Measurements from ENCODE around the gene EBI3.

Gene EBI3

DNA sequence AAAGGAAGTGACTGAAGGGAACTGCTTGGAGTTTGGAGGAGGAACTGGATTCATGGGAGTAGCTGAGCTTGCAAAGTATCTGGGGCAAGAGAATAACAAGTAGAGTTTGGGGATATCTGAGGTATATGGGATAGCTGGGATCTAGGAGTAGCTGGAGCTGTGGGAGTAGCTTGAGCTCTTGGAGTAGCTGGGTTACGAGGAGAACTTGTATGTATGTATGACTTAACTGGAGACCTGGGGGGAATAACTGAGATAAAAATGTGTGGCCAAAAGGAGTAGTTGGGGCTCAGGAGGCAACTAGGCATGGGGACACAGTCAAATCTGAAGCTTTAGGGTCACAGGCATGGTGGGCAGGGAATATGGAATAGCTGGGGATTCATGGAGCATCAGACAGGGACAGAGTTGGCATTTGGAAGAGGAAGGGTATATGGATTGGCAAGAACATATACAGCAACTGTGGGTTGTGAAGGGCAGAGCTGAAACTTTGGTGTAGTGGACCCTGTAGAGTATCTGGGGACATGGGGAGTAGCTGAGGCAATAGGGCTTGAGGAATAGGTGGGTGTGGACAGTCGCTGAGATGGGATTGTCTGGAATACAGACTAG is 28.3 kb upstream of the EBI3 start:
- Histone ChIP-seq H3K4me3 (ENCODE audit: insufficient read depth, low read depth, low read length, poor library complexity, severe bottlenecking) (no peak overlapping the region), H3K4me1 (ENCODE audit: control insufficient read depth, insufficient read depth, low read length, poor library complexity, severe bottlenecking) (no peaks in the 10 kb centered on the region), H3K27ac (ENCODE audit: insufficient read depth, low read length, poor library complexity, severe bottlenecking) (no peak overlapping the region), H3K36me3 (ENCODE audit: control insufficient read depth, insufficient read depth, low read length) (no peaks in the 10 kb centered on the region), H3K9me3 (ENCODE audit: control insufficient read depth, low read length) (no peaks in the 10 kb centered on the region), H3K27me3 (replicated peaks; ENCODE audit: control insufficient read depth, insufficient read depth, low read length, poor library complexity, severe bottlenecking) (peaks cover 15% of the 10 kb centered on the region)
- no peak for DNase-seq

GRCh38 chr19:4201798-4202197 is 27.5 kb upstream of the EBI3 start:
- Histone ChIP-seq H3K4me3 (ENCODE audit: insufficient read depth, low read depth, low read length, poor library complexity, severe bottlenecking) (no peak overlapping the region), H3K4me1 (ENCODE audit: control insufficient read depth, insufficient read depth, low read length, poor library complexity, severe bottlenecking) (no peaks in the 10 kb centered on the region), H3K27ac (ENCODE audit: insufficient read depth, low read length, poor library complexity, severe bottlenecking) (no peak overlapping the region), H3K9me3 (ENCODE audit: control insufficient read depth, low read length) (no peaks in the 10 kb centered on the region), H3K36me3 (ENCODE audit: control insufficient read depth, insufficient read depth, low read length) (no peaks in the 10 kb centered on the region), H3K27me3 (replicated peaks; ENCODE audit: control insufficient read depth, insufficient read depth, low read length, poor library complexity, severe bottlenecking) (peaks cover 13% of the 10 kb centered on the region)
- no peak for DNase-seq

DNA sequence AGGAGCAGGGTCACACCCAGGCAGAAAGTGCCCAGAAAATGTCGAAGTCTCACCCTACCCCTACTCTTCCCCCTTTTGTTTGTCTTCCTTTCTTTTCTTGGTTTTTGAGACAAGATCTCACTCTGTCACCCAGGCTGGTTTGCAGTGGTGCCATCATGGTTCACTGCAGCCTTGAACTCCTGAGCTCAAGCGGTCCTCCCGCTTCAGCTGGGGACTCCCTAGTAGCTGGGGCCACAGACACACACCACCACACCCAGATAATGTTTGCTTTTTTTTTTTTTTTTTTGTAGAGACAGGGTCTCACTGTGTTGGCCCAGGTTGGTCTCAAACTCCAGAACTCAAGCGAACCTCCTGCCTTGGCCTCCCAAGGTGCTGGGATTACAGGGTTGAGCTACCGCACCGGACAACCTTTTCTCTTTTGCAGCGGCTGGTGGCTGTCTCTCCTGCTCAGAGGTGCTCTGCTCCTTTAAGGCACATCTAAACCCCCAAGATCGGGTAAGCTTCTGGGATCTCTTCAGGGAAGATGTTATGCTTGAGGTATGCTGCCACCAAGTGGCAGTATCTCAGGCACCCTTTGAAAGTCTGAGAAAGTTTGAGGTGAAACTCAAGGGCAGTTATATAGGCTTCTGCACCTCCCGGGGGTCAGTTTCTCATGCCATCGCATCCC is 22.4 kb upstream of the EBI3 start:
- Histone ChIP-seq H3K27ac (ENCODE audit: insufficient read depth, low read length, poor library complexity, severe bottlenecking) (no peak overlapping the region), H3K36me3 (ENCODE audit: control insufficient read depth, insufficient read depth, low read length) (no peaks in the 10 kb centered on the region), H3K27me3 (replicated peaks; ENCODE audit: control insufficient read depth, insufficient read depth, low read length, poor library complexity, severe bottlenecking) (no peaks in the 10 kb centered on the region), H3K4me1 (ENCODE audit: control insufficient read depth, insufficient read depth, low read length, poor library complexity, severe bottlenecking) (no peaks in the 10 kb centered on the region), H3K4me3 (ENCODE audit: insufficient read depth, low read depth, low read length, poor library complexity, severe bottlenecking) (no peak overlapping the region), H3K9me3 (ENCODE audit: control insufficient read depth, low read length) (no peaks in the 10 kb centered on the region)
- no peak for DNase-seq

- Histone ChIP-seq H3K9me3 (ENCODE audit: control insufficient read depth, low read length) (no peaks in the 10 kb centered on the region), H3K27me3 (replicated peaks; ENCODE audit: control insufficient read depth, insufficient read depth, low read length, poor library complexity, severe bottlenecking) (no peaks in the 10 kb centered on the region), H3K36me3 (ENCODE audit: control insufficient read depth, insufficient read depth, low read length) (no peaks in the 10 kb centered on the region), H3K27ac (ENCODE audit: insufficient read depth, low read length, poor library complexity, severe bottlenecking) (no peak overlapping the region), H3K4me3 (ENCODE audit: insufficient read depth, low read depth, low read length, poor library complexity, severe bottlenecking) (no peak overlapping the region), H3K4me1 (ENCODE audit: control insufficient read depth, insufficient read depth, low read length, poor library complexity, severe bottlenecking) (no peaks in the 10 kb centered on the region)
- DNase-seq: no peak
Measured at GRCh38 chr19:4208385-4209094, 20.8 kb upstream of the EBI3 start.

GRCh38 chr19:4210166-4210731 is 19.1 kb upstream of the EBI3 start:
- Histone ChIP-seq H3K4me3 (ENCODE audit: insufficient read depth, low read depth, low read length, poor library complexity, severe bottlenecking) (no peak overlapping the region), H3K27ac (ENCODE audit: insufficient read depth, low read length, poor library complexity, severe bottlenecking) (no peak overlapping the region), H3K9me3 (ENCODE audit: control insufficient read depth, low read length) (no peaks in the 10 kb centered on the region), H3K27me3 (replicated peaks; ENCODE audit: control insufficient read depth, insufficient read depth, low read length, poor library complexity, severe bottlenecking) (no peaks in the 10 kb centered on the region), H3K36me3 (ENCODE audit: control insufficient read depth, insufficient read depth, low read length) (no peaks in the 10 kb centered on the region), H3K4me1 (ENCODE audit: control insufficient read depth, insufficient read depth, low read length, poor library complexity, severe bottlenecking) (peaks cover 4% of the 10 kb centered on the region)
- no peak for DNase-seq

DNA sequence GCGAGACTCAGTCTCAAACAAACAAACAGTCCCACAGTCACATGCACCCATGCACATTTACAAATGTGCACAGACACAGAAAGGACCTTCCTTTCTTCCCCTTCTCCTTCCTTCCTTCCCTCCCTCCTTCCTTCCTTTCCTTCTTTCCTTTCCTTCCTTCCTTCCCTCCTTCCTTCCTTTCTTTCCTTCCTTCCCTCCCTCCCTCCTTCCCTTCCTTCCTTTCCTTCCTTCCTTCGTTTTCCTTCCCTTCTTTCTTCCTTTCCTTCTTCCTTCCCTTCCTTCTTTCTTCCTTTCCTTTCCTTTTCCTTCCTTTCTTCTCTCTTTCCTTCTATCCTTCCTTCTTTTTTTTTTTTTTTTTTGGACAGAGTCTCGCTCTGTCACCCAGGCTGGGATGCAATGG is 16.2 kb upstream of the EBI3 start:
- Histone ChIP-seq H3K27ac (ENCODE audit: insufficient read depth, low read length, poor library complexity, severe bottlenecking) (no peak overlapping the region), H3K9me3 (ENCODE audit: control insufficient read depth, low read length) (no peaks in the 10 kb centered on the region), H3K4me3 (ENCODE audit: insufficient read depth, low read depth, low read length, poor library complexity, severe bottlenecking) (no peak overlapping the region), H3K27me3 (replicated peaks; ENCODE audit: control insufficient read depth, insufficient read depth, low read length, poor library complexity, severe bottlenecking) (no peaks in the 10 kb centered on the region), H3K4me1 (ENCODE audit: control insufficient read depth, insufficient read depth, low read length, poor library complexity, severe bottlenecking) (peaks cover 4% of the 10 kb centered on the region), H3K36me3 (ENCODE audit: control insufficient read depth, insufficient read depth, low read length) (no peaks in the 10 kb centered on the region)
- DNase-seq: no peak

GRCh38 chr19:4215807-4216206 is 13.5 kb upstream of the EBI3 start:
- no peaks in the 10 kb centered on the region for H3K9me3 ChIP-seq (ENCODE audit: control insufficient read depth, low read length)
- no peaks in the 10 kb centered on the region for H3K27me3 ChIP-seq (replicated peaks; ENCODE audit: control insufficient read depth, insufficient read depth, low read length, poor library complexity, severe bottlenecking)
- H3K27ac ChIP-seq (ENCODE audit: insufficient read depth, low read length, poor library complexity, severe bottlenecking): no peak overlapping the region

DNA sequence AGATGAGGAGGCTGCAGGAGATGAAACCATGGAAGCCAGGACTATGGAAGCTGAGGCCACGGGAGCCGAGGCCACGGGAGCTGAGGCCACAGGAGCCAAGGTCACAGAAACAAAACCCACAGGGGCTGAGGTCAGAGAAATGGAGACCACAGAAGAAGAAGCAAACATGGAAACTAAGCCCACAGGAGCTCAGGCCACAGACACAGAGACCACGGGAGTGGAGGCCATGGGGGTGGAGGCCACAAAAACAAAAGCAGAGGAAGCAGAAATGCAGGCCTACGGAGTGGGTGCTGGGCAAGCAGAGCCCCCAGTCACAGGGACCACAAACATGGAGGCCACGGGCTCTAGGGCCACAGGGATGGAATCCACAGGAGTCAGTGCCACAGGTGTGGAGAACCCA is 12.5 kb upstream of the EBI3 start:
- no peak overlapping the region for H3K27ac ChIP-seq (ENCODE audit: insufficient read depth, low read length, poor library complexity, severe bottlenecking)
- no peaks in the 10 kb centered on the region for H3K27me3 ChIP-seq (replicated peaks; ENCODE audit: control insufficient read depth, insufficient read depth, low read length, poor library complexity, severe bottlenecking)
- H3K4me1 ChIP-seq (ENCODE audit: control insufficient read depth, insufficient read depth, low read length, poor library complexity, severe bottlenecking): peaks cover 4% of the 10 kb centered on the region
- H3K4me3 ChIP-seq (ENCODE audit: insufficient read depth, low read depth, low read length, poor library complexity, severe bottlenecking): no peak overlapping the region
- no peaks in the 10 kb centered on the region for H3K36me3 ChIP-seq (ENCODE audit: control insufficient read depth, insufficient read depth, low read length)
- DNase-seq: no peak
- H3K9me3 ChIP-seq (ENCODE audit: control insufficient read depth, low read length): no peaks in the 10 kb centered on the region

More at GRCh38 chr19:4215807-4216206, 13.5 kb upstream of the EBI3 start:
- DNase-seq: no peak
- Histone ChIP-seq H3K4me1 (ENCODE audit: control insufficient read depth, insufficient read depth, low read length, poor library complexity, severe bottlenecking) (peaks cover 4% of the 10 kb centered on the region), H3K4me3 (ENCODE audit: insufficient read depth, low read depth, low read length, poor library complexity, severe bottlenecking) (no peak overlapping the region), H3K36me3 (ENCODE audit: control insufficient read depth, insufficient read depth, low read length) (no peaks in the 10 kb centered on the region)

- Histone ChIP-seq H3K4me1 (ENCODE audit: control insufficient read depth, insufficient read depth, low read length, poor library complexity, severe bottlenecking) (peaks cover 4% of the 10 kb centered on the region), H3K36me3 (ENCODE audit: control insufficient read depth, insufficient read depth, low read length) (no peaks in the 10 kb centered on the region), H3K9me3 (ENCODE audit: control insufficient read depth, low read length) (no peaks in the 10 kb centered on the region), H3K27me3 (replicated peaks; ENCODE audit: control insufficient read depth, insufficient read depth, low read length, poor library complexity, severe bottlenecking) (no peaks in the 10 kb centered on the region), H3K4me3 (ENCODE audit: insufficient read depth, low read depth, low read length, poor library complexity, severe bottlenecking) (no peak overlapping the region), H3K27ac (ENCODE audit: insufficient read depth, low read length, poor library complexity, severe bottlenecking) (no peak overlapping the region)
- no peak for DNase-seq
Measured at GRCh38 chr19:4217429-4218264, 11.7 kb upstream of the EBI3 start.

Measured in effector memory CD4-positive, alpha-beta T cell (primary cell).